ENCODE results near the gene CYYR1.

Gene CYYR1

DNA sequence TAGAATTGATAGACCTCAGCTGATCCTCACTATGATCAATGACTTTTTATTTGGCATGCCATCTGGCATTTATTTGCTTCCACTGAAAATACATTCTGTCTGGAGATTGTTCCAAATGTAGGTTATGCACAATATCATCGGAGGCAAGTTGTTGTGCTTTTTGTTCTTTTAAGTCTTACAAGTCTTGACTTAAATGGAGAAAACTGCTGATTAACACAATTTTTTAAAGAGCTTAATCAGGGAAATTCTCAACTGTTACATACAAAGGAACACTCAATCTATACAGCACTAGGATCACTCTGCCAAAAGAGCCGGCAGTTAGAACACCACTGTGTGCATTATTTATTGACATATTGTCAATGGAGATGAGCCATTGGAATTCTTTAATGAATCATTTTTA is 19.2 kb downstream of the CYYR1 start:
- no peak for DNase-seq (ENCODE audit: low spot score)

DNA sequence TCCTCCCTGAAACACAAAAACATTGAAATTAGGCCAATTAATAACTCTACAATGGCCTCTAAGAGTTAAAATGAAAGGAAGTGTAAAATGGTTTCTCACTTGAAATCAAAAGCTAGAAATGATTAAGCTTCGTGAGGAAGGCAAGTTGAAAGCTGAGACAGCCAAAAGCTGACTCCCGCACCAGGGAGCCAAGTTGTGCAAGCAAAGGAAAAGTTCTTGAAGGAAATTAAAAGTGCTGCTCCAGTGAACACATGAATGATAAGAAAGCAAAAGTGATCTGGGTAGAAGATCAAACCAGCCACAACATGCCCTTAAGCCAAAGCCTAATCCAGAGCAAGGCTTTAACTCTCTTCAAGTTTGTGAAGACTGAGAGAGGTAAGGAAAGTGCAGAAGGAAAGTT is 22.8 kb downstream of the CYYR1 start:
- DNase-seq (ENCODE audit: low spot score) = no peak

DNA sequence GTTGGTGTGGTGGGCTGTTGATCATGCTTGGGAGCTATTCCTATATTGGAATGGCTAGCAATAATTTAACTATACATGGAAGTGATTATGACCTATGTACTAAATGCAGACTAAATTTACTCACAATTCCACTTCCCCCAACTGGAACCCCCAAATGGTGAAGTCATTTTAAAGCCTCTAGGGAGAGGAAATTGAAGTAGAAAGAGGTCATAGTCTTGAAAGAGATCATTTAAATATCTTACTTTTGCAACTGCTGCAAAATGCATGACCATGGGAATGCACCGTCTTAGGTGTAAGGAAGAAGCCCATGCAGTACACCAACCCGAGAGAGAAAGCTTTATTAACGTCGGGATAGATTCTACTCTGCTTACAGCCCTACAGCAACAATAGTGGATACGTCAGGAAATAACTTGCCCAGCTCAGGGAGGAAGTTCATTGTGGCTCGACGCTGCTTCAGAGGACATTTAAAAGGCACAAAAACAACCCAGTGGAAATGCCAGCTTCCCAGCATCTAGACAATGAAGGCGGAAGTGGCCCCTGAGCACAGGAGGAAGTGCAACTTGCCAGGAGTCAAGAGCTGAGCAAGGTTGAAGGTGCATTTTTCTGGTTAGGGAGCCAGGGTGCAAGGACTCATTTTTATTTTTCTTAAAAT is 26.5 kb downstream of the CYYR1 start:
- DNase-seq (ENCODE audit: low spot score) = no peak

DNA sequence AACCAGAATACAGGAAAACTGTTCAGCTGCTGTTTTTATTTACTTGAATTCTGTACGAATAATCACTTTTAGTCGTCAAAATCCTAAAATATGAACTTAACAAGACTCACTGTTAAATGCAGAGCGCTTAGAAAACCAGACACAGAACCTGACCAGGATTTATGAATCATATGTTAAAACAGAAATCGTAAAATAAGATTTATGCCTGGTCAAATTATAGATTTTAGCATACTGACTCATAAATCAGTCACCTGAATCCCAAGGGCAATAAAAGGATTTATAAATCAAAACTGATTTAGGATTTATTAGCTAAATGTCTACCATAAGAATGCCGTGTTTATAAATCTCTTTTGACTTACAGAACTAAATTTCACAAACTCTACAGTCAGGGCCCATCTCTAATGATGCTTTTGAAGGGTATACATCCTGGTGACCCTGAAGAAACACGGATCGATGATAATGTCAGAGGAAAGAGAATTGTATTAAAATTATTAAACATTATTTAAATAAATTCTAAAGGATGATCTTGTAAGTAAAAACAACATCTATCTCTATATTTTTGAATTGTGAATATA is 28.8 kb downstream of the CYYR1 start:
- DNase-seq (ENCODE audit: low spot score) = no peak

DNA sequence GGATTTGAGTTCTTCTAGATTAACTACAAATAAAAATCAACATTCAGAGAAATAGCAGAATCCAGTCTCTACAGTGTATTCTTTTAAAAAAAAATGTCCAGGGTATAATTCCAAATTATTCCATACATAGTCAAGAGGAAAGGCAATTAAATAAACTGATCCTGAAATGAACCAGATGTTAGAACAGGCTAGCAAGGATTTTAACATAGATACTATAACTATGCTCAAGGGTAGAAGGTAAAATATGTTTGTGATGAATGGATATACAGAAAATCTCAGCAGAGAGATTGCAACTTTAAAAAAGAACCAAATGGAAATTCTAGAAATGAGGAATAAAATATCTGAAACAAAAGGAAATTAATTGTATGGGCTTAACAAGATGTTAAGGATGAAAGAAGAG is 32.4 kb downstream of the CYYR1 start:
- DNase-seq (ENCODE audit: low spot score) = no peak

DNA sequence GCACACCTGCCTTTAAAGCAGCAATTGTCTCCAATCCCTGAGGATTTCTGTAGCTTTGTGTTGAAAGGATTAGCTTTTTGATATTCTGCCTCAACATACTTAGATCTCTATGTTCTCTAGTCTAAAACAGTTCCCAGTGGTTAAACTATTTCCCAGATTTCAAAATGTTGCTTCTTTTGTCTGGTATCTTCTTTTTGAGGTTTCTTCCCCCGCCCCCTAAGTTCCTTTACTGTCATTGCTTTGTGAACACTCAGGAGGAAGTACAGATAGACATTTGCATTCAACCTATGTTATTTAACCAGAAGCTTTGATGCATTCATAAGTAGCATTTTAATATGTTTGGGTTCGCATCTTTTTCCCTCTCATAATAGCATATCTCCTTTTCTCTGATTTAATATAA is 33.5 kb downstream of the CYYR1 start:
- no peak for DNase-seq (ENCODE audit: low spot score)

DNA sequence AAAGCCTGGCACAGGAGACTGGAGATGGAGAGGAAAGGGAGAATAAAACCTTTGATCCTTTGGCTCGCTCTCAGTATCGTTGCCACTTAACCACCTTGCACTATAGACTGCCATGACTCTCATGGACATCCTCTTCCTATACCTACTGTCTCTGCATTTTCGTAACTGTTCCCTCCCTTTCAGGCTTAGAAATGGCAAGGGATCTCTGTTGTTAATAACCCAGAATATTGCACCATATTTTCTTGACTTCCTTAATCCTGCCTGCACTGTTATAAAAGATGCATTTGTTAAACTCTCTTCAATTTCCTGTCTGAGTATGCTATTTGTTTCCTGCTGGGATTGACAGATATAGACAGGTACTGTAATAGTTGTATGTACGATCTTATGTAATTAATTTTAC is 38.6 kb downstream of the CYYR1 start:
- no peak for DNase-seq (ENCODE audit: low spot score)

DNA sequence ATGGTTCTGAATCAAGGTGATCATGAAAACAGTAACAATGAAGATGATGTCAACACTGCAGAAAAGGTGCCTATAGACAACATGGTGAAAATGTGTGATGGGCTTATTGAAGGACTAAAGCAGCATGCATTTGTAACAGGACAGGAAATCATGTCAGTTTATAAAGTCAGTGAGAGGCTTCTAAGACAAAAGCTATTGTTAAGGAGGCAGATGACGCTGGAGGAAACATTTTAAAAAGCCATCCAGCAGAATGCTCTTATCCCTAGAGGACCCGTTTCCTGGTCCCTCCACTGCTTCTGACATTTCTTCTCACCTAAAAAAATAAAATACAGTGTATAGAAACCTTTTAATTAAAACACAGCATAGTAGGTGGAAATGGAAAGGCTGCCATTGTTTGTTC is 40.9 kb downstream of the CYYR1 start:
- DNase-seq (ENCODE audit: low spot score) = no peak

DNA sequence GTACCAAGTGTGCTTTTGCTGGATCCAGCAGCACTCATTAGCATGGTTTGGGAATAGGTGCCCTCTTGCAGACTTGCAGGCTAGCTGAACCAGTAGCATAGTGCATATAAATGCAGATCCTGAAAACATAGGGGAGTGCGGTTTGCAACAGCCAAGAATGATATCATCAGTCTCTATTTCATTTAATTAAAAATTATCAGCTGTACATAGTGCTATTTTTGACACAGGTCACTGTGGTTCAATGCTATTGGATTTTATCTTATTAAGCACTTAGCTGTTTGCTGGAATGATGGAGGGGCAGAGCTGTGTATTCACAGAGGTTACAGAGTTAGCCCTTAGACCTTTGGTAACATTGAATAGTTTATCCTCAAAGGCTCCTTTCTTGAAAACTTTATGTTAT is 43.6 kb downstream of the CYYR1 start:
- no peak for DNase-seq (ENCODE audit: low spot score)

DNA sequence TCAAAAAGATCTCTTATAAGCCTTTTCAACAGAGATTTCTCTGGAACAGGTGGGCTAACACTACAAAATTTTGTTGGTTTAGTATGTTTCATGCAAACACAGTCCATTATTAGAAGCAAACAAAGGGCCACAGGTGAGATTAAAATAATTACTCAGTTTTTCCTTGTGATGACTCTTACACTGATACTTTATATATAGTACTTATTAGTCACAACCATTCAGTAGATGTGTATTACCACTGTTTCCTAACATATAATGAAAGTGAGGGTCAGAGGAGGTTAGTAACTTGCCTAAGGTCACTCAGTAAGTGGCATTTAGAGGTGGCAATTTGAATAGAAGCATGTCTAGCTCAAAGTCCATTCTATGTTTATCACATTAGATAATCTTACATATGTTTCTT is 44.2 kb downstream of the CYYR1 start:
- DNase-seq (ENCODE audit: low spot score) = no peak

DNA sequence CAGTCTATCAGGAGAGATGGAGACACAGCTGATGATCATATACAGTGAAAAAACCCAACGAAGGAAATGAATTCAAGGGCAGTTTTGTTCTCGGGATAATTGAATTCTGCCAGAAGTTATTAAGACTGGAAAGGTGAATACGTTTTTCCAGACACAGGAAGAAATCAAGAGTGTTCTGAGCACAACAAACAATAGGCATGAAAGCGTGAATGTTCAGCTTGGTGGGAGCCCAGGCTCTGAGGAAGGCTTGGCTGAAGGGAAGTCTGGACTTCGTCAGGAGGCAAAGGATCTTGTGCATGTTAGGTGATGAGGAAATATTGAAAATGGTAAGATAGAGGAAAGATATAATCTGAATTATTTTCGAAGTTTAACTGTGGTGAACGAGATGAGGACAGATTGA is 50.4 kb downstream of the CYYR1 start:
- no peak for DNase-seq (ENCODE audit: low spot score)

DNA sequence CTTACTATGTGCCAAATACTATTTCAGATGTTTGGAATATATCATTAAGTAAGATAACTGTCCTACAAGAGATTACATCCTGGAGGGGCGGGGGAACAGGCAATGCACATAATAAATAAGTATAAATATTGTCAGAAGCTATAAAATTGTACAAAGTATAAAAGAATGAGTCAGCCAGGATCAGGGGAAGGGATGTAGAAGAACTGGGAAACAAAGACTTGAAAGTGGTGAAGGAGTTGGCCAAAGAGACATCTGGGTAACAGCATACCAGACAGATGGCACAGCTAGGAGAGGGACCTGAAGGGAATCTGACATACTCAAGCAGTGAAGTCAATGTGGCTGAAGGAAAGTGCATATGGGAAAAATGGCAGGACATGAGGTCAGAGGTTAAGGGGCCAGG is 53.9 kb downstream of the CYYR1 start:
- no peak for DNase-seq (ENCODE audit: low spot score)

DNA sequence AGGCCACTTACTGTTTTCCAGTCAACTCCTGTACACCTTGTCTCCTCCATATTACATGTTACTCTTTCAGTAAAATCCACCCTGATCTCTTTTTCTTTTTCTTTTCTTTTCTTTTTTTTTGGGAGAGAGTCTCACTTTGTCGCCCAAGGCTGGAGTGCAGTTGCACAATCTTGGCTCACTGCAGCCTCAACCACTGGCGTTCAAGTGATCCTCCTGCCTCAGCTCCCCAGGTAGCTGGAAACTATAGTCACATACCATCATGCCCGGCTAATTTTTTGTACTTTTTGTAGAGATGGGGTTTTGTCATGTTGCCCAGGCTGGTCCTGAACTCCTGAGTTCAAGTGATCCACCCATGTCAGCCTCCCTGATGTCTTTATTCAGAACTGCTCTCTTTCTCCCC is 57.8 kb downstream of the CYYR1 start:
- DNase-seq (ENCODE audit: low spot score) = no peak

DNA sequence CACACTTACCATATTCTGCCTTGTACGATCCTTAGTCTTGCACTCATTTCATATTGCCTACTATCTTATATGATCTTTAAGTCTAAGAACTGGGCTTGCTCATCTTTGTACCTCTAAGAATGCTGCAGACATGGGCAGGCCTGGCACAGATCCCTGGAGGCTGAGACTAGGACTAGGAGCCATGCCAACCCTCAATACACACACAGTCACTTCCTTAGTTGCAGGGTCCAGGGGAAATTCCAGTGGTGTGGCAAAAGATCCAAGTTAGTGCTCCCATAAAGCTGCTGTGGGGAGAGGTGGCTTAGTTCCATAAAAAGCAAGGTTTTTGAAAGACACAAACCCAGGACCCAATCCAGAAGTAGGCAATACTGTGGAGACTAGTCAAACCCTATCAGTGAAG is 59.9 kb downstream of the CYYR1 start:
- no peak for DNase-seq (ENCODE audit: low spot score)

DNA sequence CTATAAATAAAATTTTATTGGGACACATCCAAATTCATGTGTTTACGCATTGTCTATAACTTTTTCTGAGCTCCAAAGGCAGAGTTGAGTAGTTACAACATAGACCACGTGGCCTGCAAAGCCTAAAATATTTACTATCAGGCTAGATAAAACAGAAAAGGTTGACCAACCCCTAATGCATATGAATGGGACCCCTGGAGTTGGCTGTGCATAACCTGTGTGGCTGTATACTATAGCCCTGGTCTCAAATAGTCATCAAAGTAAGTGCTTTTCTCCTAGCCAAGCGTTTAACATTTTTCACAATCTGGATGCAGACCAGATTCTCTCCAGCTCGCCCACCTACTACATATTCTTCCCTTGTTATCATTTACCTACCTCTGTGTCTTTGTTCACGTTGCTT is 60.4 kb downstream of the CYYR1 start:
- no peak for DNase-seq (ENCODE audit: low spot score)

DNA sequence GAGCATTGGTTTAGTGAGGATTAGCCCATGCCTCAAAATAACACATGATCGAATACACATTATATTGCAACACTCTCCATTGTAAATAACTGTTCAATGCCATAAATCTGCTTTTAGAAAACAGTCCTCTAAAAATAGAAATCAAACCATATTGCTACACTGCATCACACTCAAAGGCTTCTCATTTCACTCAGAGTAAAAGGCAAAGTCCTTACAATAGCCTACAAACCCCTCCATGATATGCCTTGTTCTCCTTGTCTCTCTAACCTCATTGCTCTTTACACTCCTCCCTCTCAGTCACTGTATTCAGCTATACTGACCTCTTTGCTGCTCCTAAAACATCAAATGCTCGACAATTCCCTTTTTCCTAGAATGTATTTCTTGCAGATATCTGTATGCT is 64.2 kb downstream of the CYYR1 start:
- no peak for DNase-seq (ENCODE audit: low spot score)

DNA sequence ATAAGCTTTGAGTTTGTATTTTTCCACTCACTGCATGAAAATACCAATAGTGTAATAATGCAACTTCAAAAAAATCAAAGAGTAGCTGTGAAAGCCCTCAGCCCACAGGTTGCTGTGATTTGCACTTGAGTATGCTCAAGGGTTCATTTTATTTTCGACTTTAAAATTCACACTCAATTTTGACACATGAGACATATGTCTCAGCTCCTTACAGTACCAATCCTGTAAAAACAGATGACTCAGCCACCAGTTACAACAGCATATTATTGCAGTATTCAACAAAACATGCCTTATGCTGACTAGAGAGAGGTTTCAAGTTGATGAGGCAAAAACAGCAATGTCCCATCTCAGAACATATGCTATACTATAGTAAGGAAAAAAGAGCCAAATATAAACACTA is 66.1 kb downstream of the CYYR1 start:
- no peak for DNase-seq (ENCODE audit: low spot score)

DNA sequence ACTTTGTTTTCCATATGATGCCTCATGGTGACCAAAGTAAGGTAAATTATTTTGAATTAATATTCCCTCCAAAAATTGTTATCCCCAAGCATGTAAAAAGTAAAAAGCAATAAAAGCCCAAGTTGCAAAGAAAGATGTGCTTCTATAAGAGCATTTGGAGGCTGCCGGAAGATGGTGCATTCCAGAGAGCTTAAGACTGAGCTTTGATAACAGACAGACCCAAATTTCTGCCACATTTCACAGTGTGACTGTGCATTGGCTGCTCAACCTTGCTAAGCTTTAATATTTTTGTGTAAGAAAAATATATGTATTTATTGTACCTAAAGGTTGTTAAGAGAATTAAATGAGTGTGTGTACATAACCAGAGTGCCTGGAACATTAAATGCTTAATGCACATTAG is 67.9 kb downstream of the CYYR1 start:
- no peak for DNase-seq (ENCODE audit: low spot score)

DNA sequence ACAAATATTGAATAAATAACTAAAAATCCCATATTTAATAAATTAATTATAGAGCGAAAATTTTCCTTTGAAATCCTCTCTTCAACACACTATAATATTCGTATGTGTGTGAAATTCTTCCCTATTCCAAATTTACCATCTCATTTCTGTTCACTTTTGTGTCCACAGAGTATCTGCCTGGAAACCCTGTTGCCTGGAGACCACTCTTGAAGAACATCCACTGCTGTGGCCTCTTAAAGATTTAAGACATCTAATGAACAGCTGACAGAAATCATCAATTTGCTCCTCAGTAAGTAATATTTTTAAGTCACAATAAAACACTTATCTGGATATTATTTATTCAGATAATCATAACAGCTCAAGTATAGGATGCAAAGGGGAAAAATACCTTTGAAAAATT is 69.7 kb downstream of the CYYR1 start:
- DNase-seq (ENCODE audit: low spot score) = no peak

DNA sequence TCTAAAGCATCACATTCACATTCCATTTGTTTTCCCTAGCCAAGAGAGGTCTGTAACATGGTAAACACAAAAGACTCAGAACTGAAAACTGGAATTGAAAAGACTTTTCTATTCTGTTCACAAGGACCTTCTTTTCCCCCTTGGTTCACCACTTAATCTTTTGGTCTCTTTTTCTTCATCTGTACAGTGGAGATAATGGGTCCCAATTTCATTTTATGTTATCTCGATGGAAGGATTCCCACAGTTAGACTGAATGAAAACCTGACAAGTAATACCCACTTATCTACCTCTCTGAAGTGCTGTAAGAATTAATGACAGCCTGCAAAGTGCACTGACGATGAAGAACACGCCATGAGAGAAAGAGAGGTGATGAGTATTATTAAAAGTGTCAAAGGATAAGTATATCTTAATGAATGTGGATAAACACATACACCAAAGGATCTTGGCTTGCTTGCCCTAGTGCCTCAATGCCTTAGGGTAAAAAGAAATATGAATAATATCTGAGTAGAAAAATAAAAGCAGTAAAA is 71.5 kb downstream of the CYYR1 start:
- no peak for DNase-seq (ENCODE audit: low spot score)

DNA sequence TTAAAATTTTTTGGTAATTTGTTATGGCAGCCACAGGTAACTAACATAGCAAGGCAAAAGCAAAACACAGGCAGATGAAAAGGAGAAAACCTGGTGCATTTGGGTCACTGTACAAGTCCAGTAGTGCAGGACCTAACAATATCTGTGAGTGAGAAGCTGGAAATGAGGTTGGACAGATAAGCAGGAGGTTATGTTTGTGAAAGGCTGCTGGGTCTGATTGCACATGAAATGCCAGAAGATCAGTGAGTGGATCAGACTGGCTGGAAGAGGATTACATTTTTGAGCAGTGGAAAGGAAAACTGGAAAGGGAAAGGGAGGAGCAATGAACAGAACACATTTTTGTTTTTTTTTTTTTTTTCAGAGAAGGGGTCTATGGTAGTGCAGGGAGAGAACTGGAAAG is 73.6 kb downstream of the CYYR1 start:
- no peak for DNase-seq (ENCODE audit: low spot score)

DNA sequence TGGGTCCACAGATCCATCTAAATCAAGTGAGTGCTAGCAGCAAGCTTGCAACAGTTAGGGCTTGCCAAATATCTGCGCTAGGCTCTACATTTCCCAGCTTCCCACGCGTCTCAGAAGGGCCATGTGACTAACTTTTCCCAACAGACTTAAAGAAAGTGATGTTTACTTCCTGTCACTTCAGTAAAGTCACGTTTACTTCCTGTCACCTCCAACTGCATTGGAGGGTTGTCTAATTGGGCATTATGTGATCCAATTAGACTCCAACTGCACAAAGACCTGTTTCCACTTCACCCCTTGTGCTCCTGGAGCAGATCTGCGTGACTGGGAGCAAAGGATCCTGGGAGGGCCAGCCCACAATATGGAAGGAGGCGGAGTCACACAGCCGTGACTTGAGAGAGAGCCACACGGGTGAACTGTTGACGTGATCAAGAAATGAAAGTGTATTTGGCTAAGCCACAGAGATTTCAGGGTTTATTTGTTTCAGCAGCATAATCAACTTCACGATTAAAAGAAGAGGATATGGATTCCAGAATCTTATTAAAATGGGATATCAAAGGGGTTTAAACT is 77.7 kb downstream of the CYYR1 start:
- DNase-seq (ENCODE audit: low spot score) = no peak

DNA sequence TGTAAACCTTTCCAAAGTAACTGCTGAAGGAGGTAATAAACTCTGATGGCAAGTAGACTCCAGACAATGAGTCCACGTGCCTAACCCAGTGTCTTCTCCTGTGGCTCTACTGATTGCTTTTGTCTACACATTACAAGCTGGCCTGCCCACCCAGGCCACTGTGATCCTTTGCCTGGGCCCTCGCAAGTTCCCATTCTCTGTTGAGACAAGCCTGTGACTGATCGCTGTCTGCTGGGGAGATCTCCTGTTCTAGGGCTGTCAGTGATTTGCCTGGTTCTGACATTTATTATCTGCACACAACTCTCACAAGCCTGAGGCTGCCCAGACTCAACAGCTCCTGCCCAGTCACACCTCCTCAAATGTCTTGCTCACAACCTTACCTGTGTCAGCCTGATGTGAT is 81.4 kb downstream of the CYYR1 start:
- no peak for DNase-seq (ENCODE audit: low spot score)

DNA sequence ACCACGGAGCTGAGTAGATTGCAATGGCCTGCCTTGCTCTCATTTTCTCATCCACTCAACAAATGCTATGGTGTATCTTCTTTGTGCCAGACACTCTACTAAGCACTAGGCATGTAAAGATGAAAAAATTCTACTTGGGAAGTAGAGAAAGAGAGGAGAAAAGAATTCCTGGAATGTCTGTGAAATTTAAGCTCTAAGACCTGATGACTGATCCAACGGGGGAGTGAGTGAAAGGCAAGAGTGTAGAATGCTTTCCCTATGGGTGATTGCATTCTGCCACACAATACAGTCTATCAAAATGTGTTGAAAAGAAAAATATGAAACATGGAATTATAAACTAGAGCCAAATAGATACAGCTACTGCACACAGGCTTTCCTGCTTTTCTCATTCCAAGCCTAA is 82.3 kb downstream of the CYYR1 start:
- DNase-seq (ENCODE audit: low spot score) = no peak

Data from HuH-7 (cell line).